ENCODE results near the gene CAPZB.

CAPZB gene

GRCh38 chr1:19367584-19368041 lies 117.7 kb downstream of the CAPZB start:
- DNase-seq (ENCODE audit: low read depth), result no peak

GRCh38 chr1:19366599-19367536 lies 118.5 kb downstream of the CAPZB start:
- no peak for DNase-seq (ENCODE audit: low read depth)

- DNase-seq (ENCODE audit: low read depth), result no peak
These were observed 119.6 kb downstream of the CAPZB start for GRCh38 chr1:19365721-19366120.

GRCh38 chr1:19363536-19364152 lies 121.7 kb downstream of the CAPZB start:
- DNase-seq (ENCODE audit: low read depth), result no peak

- DNase-seq (ENCODE audit: low read depth), result no peak
These were observed 123.7 kb downstream of the CAPZB start for GRCh38 chr1:19361611-19362147.

GRCh38 chr1:19360843-19361610 lies 124.3 kb downstream of the CAPZB start:
- no peak for DNase-seq (ENCODE audit: low read depth)

- no peak for DNase-seq (ENCODE audit: low read depth)
These were observed 124.9 kb downstream of the CAPZB start for GRCh38 chr1:19360432-19360831.

GRCh38 chr1:19360016-19360415 lies 125.3 kb downstream of the CAPZB start:
- no peak for DNase-seq (ENCODE audit: low read depth)

- no peak for DNase-seq (ENCODE audit: low read depth)
These were observed 126.0 kb downstream of the CAPZB start for GRCh38 chr1:19359357-19359756.

GRCh38 chr1:19358710-19359109 lies 126.6 kb downstream of the CAPZB start:
- no peak for DNase-seq (ENCODE audit: low read depth)

GRCh38 chr1:19357299-19357986 lies 127.9 kb downstream of the CAPZB start:
- DNase-seq (ENCODE audit: low read depth), result no peak

- DNase-seq (ENCODE audit: low read depth), result no peak
These were observed 129.1 kb downstream of the CAPZB start for GRCh38 chr1:19356266-19356665.

- no peak for DNase-seq (ENCODE audit: low read depth)
These were observed 130.8 kb downstream of the CAPZB start for GRCh38 chr1:19354531-19354981.

- no peak for DNase-seq (ENCODE audit: low read depth)
These were observed 131.7 kb downstream of the CAPZB start for GRCh38 chr1:19353596-19353995.

GRCh38 chr1:19352839-19353238 lies 132.5 kb downstream of the CAPZB start:
- no peak for DNase-seq (ENCODE audit: low read depth)

GRCh38 chr1:19351873-19352272 lies 133.5 kb downstream of the CAPZB start:
- DNase-seq (ENCODE audit: low read depth), result no peak

- no peak for DNase-seq (ENCODE audit: low read depth)
These were observed 134.8 kb downstream of the CAPZB start for GRCh38 chr1:19350566-19350965.

GRCh38 chr1:19349999-19350398 lies 135.3 kb downstream of the CAPZB start:
- DNase-seq (ENCODE audit: low read depth), result no peak

GRCh38 chr1:19348441-19349198 lies 136.7 kb downstream of the CAPZB start:
- no peak for DNase-seq (ENCODE audit: low read depth)

- no peak for DNase-seq (ENCODE audit: low read depth)
These were observed 137.7 kb downstream of the CAPZB start for GRCh38 chr1:19347533-19348172.

All from activated T-cell treated with anti-CD3 and anti-CD28 coated beads for 1 hour (primary cell).